ENCODE data around the gene ELF1.
"Not testable (repeated sequence)": the region's sequence is repeated elsewhere in the genome, so short reads cannot be mapped to it uniquely, and the experiment has no call there.

GRCh38 chr13:40901032-40901431, 118.1 kb downstream of the ELF1 start:
- not testable (repeated sequence) for TF ChIP-seq EZH2phosphoT487 (IDR thresholded peaks at IDR 0.05; ENCODE audit: borderline replicate concordance)
- TF ChIP-seq, protein P1, sequence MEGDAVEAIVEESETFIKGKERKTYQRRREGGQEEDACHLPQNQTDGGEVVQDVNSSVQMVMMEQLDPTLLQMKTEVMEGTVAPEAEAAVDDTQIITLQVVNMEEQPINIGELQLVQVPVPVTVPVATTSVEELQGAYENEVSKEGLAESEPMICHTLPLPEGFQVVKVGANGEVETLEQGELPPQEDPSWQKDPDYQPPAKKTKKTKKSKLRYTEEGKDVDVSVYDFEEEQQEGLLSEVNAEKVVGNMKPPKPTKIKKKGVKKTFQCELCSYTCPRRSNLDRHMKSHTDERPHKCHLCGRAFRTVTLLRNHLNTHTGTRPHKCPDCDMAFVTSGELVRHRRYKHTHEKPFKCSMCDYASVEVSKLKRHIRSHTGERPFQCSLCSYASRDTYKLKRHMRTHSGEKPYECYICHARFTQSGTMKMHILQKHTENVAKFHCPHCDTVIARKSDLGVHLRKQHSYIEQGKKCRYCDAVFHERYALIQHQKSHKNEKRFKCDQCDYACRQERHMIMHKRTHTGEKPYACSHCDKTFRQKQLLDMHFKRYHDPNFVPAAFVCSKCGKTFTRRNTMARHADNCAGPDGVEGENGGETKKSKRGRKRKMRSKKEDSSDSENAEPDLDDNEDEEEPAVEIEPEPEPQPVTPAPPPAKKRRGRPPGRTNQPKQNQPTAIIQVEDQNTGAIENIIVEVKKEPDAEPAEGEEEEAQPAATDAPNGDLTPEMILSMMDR (conservative IDR thresholded peaks at IDR 0.05; ENCODE audit: low read length) = not testable (repeated sequence)
